NCI-H146 treated with DMSO at 0.1 percent for 48 hours (cell line): ENCODE data around the gene PRIM2.
"Not testable (repeated sequence)": the region's sequence is repeated elsewhere in the genome, so short reads cannot be mapped to it uniquely, and the experiment has no call there.

Source experiments
- DNase-seq: peaks from one replicate; lab custom pipeline; 2025; ENCODE audit not compliant: unreplicated experiment; lab: John Stamatoyannopoulos, UW

PRIM2 gene

GRCh38 chr6:57362340-57362739, 44.9 kb downstream of the PRIM2 start:
- not testable (repeated sequence) for DNase-seq

GRCh38 chr6:57365076-57365583, 47.7 kb downstream of the PRIM2 start:
- DNase-seq = not testable (repeated sequence)

GRCh38 chr6:57368965-57369731, 51.7 kb downstream of the PRIM2 start:
- not testable (repeated sequence) for DNase-seq

- DNase-seq = not testable (repeated sequence)
These were observed 54.3 kb downstream of the PRIM2 start for GRCh38 chr6:57371779-57372178.

- not testable (repeated sequence) for DNase-seq
These were observed 57.3 kb downstream of the PRIM2 start for GRCh38 chr6:57374764-57375163.

- not testable (repeated sequence) for DNase-seq
These were observed 58.7 kb downstream of the PRIM2 start for GRCh38 chr6:57376083-57376482.

- DNase-seq = not testable (repeated sequence)
These were observed 71.7 kb downstream of the PRIM2 start for GRCh38 chr6:57389038-57389592.

GRCh38 chr6:57390818-57391217, 73.4 kb downstream of the PRIM2 start:
- DNase-seq = not testable (repeated sequence)

- not testable (repeated sequence) for DNase-seq
These were observed 74.6 kb downstream of the PRIM2 start for GRCh38 chr6:57392047-57392446.

- not testable (repeated sequence) for DNase-seq
These were observed 101.9 kb downstream of the PRIM2 start for GRCh38 chr6:57419341-57419740.

GRCh38 chr6:57421503-57421902, 104.1 kb downstream of the PRIM2 start:
- no peak for DNase-seq

GRCh38 chr6:57423468-57423867, 106.0 kb downstream of the PRIM2 start:
- DNase-seq = no peak

GRCh38 chr6:57431742-57432141, 114.3 kb downstream of the PRIM2 start:
- DNase-seq = not testable (repeated sequence)

- no peak for DNase-seq
These were observed 114.7 kb downstream of the PRIM2 start for GRCh38 chr6:57432157-57432556.

GRCh38 chr6:57432919-57433684, 115.7 kb downstream of the PRIM2 start:
- no peak for DNase-seq

- DNase-seq = not testable (repeated sequence)
These were observed 116.4 kb downstream of the PRIM2 start for GRCh38 chr6:57433790-57434189.

- DNase-seq = no peak
These were observed 117.5 kb downstream of the PRIM2 start for GRCh38 chr6:57434944-57435343.

GRCh38 chr6:57435475-57436160, 118.2 kb downstream of the PRIM2 start:
- no peak for DNase-seq

GRCh38 chr6:57440735-57441134, 123.3 kb downstream of the PRIM2 start:
- DNase-seq = not testable (repeated sequence)

- DNase-seq = not testable (repeated sequence)
These were observed 124.7 kb downstream of the PRIM2 start for GRCh38 chr6:57442133-57442532.

- not testable (repeated sequence) for DNase-seq
These were observed 125.8 kb downstream of the PRIM2 start for GRCh38 chr6:57443181-57443580.
